Thymus (tissue), 11 donors: ENCODE measurements around the gene SYCN. TPM values are rescaled to one million over a fixed set of nuclear protein-coding genes. Genes with fewer than 3 reads are reported as not detected.

Source experiments
- DNase-seq, 9 donors: peaks; one replicate each; pipeline ENCODE4 v3.0.0-alpha.2; 2013; ENCODE audit warnings: low spot score in 9 of 9, low read depth in 6 of 9, missing footprints in 1 of 9
- H3K27ac ChIP-seq, 2 donors: one replicate each; pipeline ENCODE4 v1.5.1; 2013; ENCODE audit warnings: control low read depth in 1 of 2, low read depth in 1 of 2, low read length in 1 of 2, mild to moderate bottlenecking in 1 of 2, moderate library complexity in 1 of 2
- H3K27me3 ChIP-seq, 2 donors: one replicate each; pipeline ENCODE4 v1.5.1; 2013; ENCODE audit warnings: low read length in 1 of 2; ENCODE audit not compliant: control insufficient read depth in 2 of 2, insufficient read depth in 1 of 2
- H3K36me3 ChIP-seq, 2 donors: one replicate each; pipeline ENCODE4 v1.5.1; 2013; ENCODE audit warnings: low read length in 1 of 2, mild to moderate bottlenecking in 1 of 2, moderate library complexity in 1 of 2; ENCODE audit not compliant: control insufficient read depth in 2 of 2, insufficient read depth in 2 of 2
- H3K4me1 ChIP-seq, 2 donors: one replicate each; pipeline ENCODE4 v1.5.1; 2013; ENCODE audit warnings: low read length in 2 of 2; ENCODE audit not compliant: control insufficient read depth in 2 of 2, insufficient read depth in 2 of 2
- H3K4me3 ChIP-seq, 2 donors: one replicate each; pipeline ENCODE4 v1.5.1; 2013; ENCODE audit warnings: low read length in 2 of 2, control low read depth in 1 of 2, mild to moderate bottlenecking in 1 of 2
- H3K9me3 ChIP-seq, 2 donors: one replicate each; pipeline ENCODE4 v1.5.1; 2013; ENCODE audit warnings: low read length in 1 of 2, mild to moderate bottlenecking in 1 of 2; ENCODE audit not compliant: control insufficient read depth in 2 of 2, insufficient read depth in 1 of 2
- WGBS: extraction: QIAGEN DNeasy Blood & Tissue Kit; methylation state at CpG from one replicate; pipeline ENCODE4 v1.1.7; 2013; 5-methylcytosine and 5-hydroxymethylcytosine counted together
- polyA plus RNA-seq: library from polyadenylated mRNA; stranded (reverse); fragments of 200-250 nt; gene quantifications from one replicate; pipeline ENCODE4 v1.2.3, GENCODE V29; 2013
- total RNA-seq: library from RNA; stranded (reverse); fragments of 120-200 nt; gene quantifications from one replicate; pipeline ENCODE4 v1.2.4, GENCODE V29; 2013
- donor health status: healthy.

SYCN gene
- total and polyA plus RNA-seq, 2 donors, result not detected

GRCh38 chr19:39200066-39200802, 3.8 kb downstream of the SYCN start:
- H3K36me3 ChIP-seq, result no peaks in the 10 kb centered on the region
- H3K4me1 ChIP-seq, result peaks cover 0 to 5% of the 10 kb centered on the region in 2 donors
- DNase-seq, result no peak
- WGBS, result 90% methylated on average over 32 of the region's 32 CpGs
- H3K9me3 ChIP-seq, result no peaks in the 10 kb centered on the region
- no peak overlapping the region for H3K27ac ChIP-seq
- H3K27me3 ChIP-seq, result peaks cover 48 to 97% of the 10 kb centered on the region in 2 donors
- H3K4me3 ChIP-seq, result no peak overlapping the region

- Histone ChIP-seq H3K9me3 (no peaks in the 10 kb centered on the region), H3K4me3 (no peak overlapping the region), H3K36me3 (no peaks in the 10 kb centered on the region), H3K27ac (no peak overlapping the region), H3K4me1 (peaks cover 0 to 5% of the 10 kb centered on the region in 2 donors), H3K27me3 (peaks cover 40 to 94% of the 10 kb centered on the region in 2 donors)
- DNase-seq, result no peak
- 67% methylated on average over 11 of the region's 11 CpGs for WGBS
Observed at GRCh38 chr19:39199025-39199424, 5.0 kb downstream of the SYCN start.

- H3K4me3 ChIP-seq, result no peak overlapping the region
- no peak for DNase-seq
- 67% methylated on average over 5 of the region's 5 CpGs for WGBS
- H3K27me3 ChIP-seq, result peaks cover 29 to 89% of the 10 kb centered on the region in 2 donors
- no peaks in the 10 kb centered on the region for H3K9me3 ChIP-seq
- no peak overlapping the region for H3K27ac ChIP-seq
- peaks cover 0 to 5% of the 10 kb centered on the region in 2 donors for H3K4me1 ChIP-seq
- no peaks in the 10 kb centered on the region for H3K36me3 ChIP-seq
Observed at GRCh38 chr19:39197808-39198207, 6.3 kb downstream of the SYCN start.

GRCh38 chr19:39196860-39197562, 7.1 kb downstream of the SYCN start, which contains the start of gene NCCRP1:
NCCRP1 (plus strand) TSS chr19:39196964; CDS start chr19:39196983, 19 bp downstream.
- no peak for DNase-seq
- 4% methylated on average over 51 of the region's 51 CpGs for WGBS

GRCh38 chr19:39196320-39196719, 7.7 kb downstream of the SYCN start:
- no peak overlapping the region for H3K27ac ChIP-seq
- 28% methylated on average over 7 of the region's 7 CpGs for WGBS
- H3K4me1 ChIP-seq, result peaks cover 0 to 5% of the 10 kb centered on the region in 2 donors
- DNase-seq, result no peak
- no peak overlapping the region for H3K4me3 ChIP-seq
- H3K27me3 ChIP-seq, result peaks cover 25 to 82% of the 10 kb centered on the region in 2 donors
- no peaks in the 10 kb centered on the region for H3K36me3 ChIP-seq
- no peaks in the 10 kb centered on the region for H3K9me3 ChIP-seq

More at GRCh38 chr19:39196860-39197562, 7.1 kb downstream of the SYCN start, which contains the start of gene NCCRP1:
- H3K36me3 ChIP-seq, result no peaks in the 10 kb centered on the region
- H3K4me1 ChIP-seq, result peaks cover 0 to 5% of the 10 kb centered on the region in 2 donors
- H3K27ac ChIP-seq, result no peak within 1 kb of the TSS
- peak within 1 kb of the TSS in 1 of 2 donors; percentile 17 for H3K4me3 ChIP-seq
- no peaks in the 10 kb centered on the region for H3K9me3 ChIP-seq
- peaks cover 25 to 85% of the 10 kb centered on the region in 2 donors for H3K27me3 ChIP-seq

GRCh38 chr19:39195755-39196154, 8.3 kb downstream of the SYCN start:
- Histone ChIP-seq H3K4me1 (peaks cover 0 to 5% of the 10 kb centered on the region in 2 donors), H3K9me3 (no peaks in the 10 kb centered on the region), H3K36me3 (no peaks in the 10 kb centered on the region), H3K27ac (no peak overlapping the region), H3K27me3 (peaks cover 25 to 81% of the 10 kb centered on the region in 2 donors), H3K4me3 (no peak overlapping the region)
- DNase-seq, result no peak
- WGBS, result 35% methylated on average over 9 of the region's 9 CpGs

- no peak overlapping the region for H3K4me3 ChIP-seq
- peaks cover 0 to 5% of the 10 kb centered on the region in 2 donors for H3K4me1 ChIP-seq
- WGBS, result 61% methylated on average over 9 of the region's 9 CpGs
- no peak overlapping the region for H3K27ac ChIP-seq
- no peak for DNase-seq
- H3K36me3 ChIP-seq, result no peaks in the 10 kb centered on the region
- peaks cover 23 to 73% of the 10 kb centered on the region in 2 donors for H3K27me3 ChIP-seq
- H3K9me3 ChIP-seq, result no peaks in the 10 kb centered on the region
Observed at GRCh38 chr19:39194832-39195542, 9.1 kb downstream of the SYCN start.

- H3K27me3 ChIP-seq, result peaks cover 19 to 62% of the 10 kb centered on the region in 2 donors
- no peak for DNase-seq
- WGBS, result 82% methylated on average over 8 of the region's 8 CpGs
Observed at GRCh38 chr19:39193803-39194202, 10.3 kb downstream of the SYCN start.

More at GRCh38 chr19:39193803-39194202, 10.3 kb downstream of the SYCN start:
- peaks cover 0 to 5% of the 10 kb centered on the region in 2 donors for H3K4me1 ChIP-seq
- no peaks in the 10 kb centered on the region for H3K36me3 ChIP-seq
- no peak overlapping the region for H3K27ac ChIP-seq
- H3K4me3 ChIP-seq, result no peak overlapping the region
- H3K9me3 ChIP-seq, result no peaks in the 10 kb centered on the region
